Thymus (tissue), 11 donors: ENCODE measurements around the gene QSER1. TPM values are rescaled to one million over a fixed set of nuclear protein-coding genes. Genes with fewer than 3 reads are reported as not detected.

Experiments
- DNase-seq, 9 donors: peaks; one replicate each; pipeline ENCODE4 v3.0.0-alpha.2; 2013; ENCODE audit warnings: low spot score in 9 of 9, low read depth in 6 of 9, missing footprints in 1 of 9
- H3K27ac ChIP-seq, 2 donors: one replicate each; pipeline ENCODE4 v1.5.1; 2013; ENCODE audit warnings: control low read depth in 1 of 2, low read depth in 1 of 2, low read length in 1 of 2, mild to moderate bottlenecking in 1 of 2, moderate library complexity in 1 of 2
- H3K27me3 ChIP-seq, 2 donors: one replicate each; pipeline ENCODE4 v1.5.1; 2013; ENCODE audit warnings: low read length in 1 of 2; ENCODE audit not compliant: control insufficient read depth in 2 of 2, insufficient read depth in 1 of 2
- H3K36me3 ChIP-seq, 2 donors: one replicate each; pipeline ENCODE4 v1.5.1; 2013; ENCODE audit warnings: low read length in 1 of 2, mild to moderate bottlenecking in 1 of 2, moderate library complexity in 1 of 2; ENCODE audit not compliant: control insufficient read depth in 2 of 2, insufficient read depth in 2 of 2
- H3K4me1 ChIP-seq, 2 donors: one replicate each; pipeline ENCODE4 v1.5.1; 2013; ENCODE audit warnings: low read length in 2 of 2; ENCODE audit not compliant: control insufficient read depth in 2 of 2, insufficient read depth in 2 of 2
- H3K4me3 ChIP-seq, 2 donors: one replicate each; pipeline ENCODE4 v1.5.1; 2013; ENCODE audit warnings: low read length in 2 of 2, control low read depth in 1 of 2, mild to moderate bottlenecking in 1 of 2
- H3K9me3 ChIP-seq, 2 donors: one replicate each; pipeline ENCODE4 v1.5.1; 2013; ENCODE audit warnings: low read length in 1 of 2, mild to moderate bottlenecking in 1 of 2; ENCODE audit not compliant: control insufficient read depth in 2 of 2, insufficient read depth in 1 of 2
- WGBS: extraction: QIAGEN DNeasy Blood & Tissue Kit; methylation state at CpG from one replicate; pipeline ENCODE4 v1.1.7; 2013; 5-methylcytosine and 5-hydroxymethylcytosine counted together
- polyA plus RNA-seq: library from polyadenylated mRNA; stranded (reverse); fragments of 200-250 nt; gene quantifications from one replicate; pipeline ENCODE4 v1.2.3, GENCODE V29; 2013
- total RNA-seq: library from RNA; stranded (reverse); fragments of 120-200 nt; gene quantifications from one replicate; pipeline ENCODE4 v1.2.4, GENCODE V29; 2013
- donor health status: healthy.

The QSER1 gene
- total and polyA plus RNA-seq, 2 donors: 5.8 to 14.5 TPM

DNA sequence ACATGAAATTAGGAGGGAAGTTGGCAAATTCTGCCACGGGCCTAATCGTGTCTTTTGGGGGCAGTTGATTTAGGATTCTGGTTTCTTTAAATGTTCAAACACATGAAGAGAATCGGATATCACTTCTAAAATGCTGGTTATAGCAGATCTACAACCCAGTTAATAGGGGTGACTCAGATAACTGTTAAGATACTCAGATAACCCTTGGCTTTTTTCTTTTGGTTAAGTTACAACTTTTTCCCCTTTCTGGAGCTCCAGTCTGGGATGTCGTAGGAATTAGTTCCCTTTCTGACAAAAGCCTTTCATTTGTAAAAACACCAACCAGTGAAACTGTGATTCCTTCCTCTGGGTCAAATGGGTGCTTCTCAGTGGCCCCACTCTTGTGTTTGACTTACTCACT lies 124.0 kb downstream of the QSER1 start:
- H3K9me3 ChIP-seq: peaks cover 1 to 6% of the 10 kb centered on the region in 2 donors
- 77% methylated on average over 4 of the region's 4 CpGs for WGBS
- H3K36me3 ChIP-seq: no peaks in the 10 kb centered on the region
- DNase-seq: no peak
- no peak overlapping the region for H3K27ac ChIP-seq
- peaks cover 0 to 25% of the 10 kb centered on the region in 2 donors for H3K27me3 ChIP-seq
- peaks cover 7 to 19% of the 10 kb centered on the region in 2 donors for H3K4me1 ChIP-seq
- H3K4me3 ChIP-seq: peak overlapping the region in 1 of 2 donors; percentile 23

DNA sequence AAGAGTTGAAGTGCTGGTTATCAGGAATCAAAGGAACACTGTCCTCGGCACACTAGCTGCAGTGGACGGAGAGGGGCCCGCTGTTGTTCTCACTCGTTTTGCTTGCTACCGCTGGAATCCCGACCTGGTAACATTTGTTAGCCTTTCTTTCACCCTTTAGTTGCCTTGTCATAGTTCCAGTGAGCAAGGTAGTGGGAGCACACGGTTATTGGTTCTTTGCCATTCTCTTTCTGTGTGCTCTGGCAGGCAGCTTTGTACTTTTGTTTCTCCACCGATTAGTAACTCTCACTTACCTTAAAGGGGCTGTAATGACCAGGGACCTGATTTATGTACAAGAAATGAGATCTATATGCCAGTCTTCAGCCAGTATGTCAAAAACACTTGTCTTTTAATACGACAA lies 124.9 kb downstream of the QSER1 start:
- Histone ChIP-seq H3K4me3 (no peak overlapping the region), H3K36me3 (no peaks in the 10 kb centered on the region), H3K4me1 (peaks cover under 1 to 11% of the 10 kb centered on the region in 2 donors), H3K27ac (no peak overlapping the region), H3K9me3 (peaks cover 1 to 6% of the 10 kb centered on the region in 2 donors), H3K27me3 (peaks cover 0 to 25% of the 10 kb centered on the region in 2 donors)
- 97% methylated on average over 9 of the region's 9 CpGs for whole genome bisulfite sequencing
- DNase-seq: no peak

- 98% methylated on average over 3 of the region's 3 CpGs for WGBS
- H3K4me1 ChIP-seq: peaks cover 0 to 11% of the 10 kb centered on the region in 2 donors
- no peaks in the 10 kb centered on the region for H3K36me3 ChIP-seq
- H3K27ac ChIP-seq: no peak overlapping the region
- no peak overlapping the region for H3K4me3 ChIP-seq
- peaks cover 1 to 6% of the 10 kb centered on the region in 2 donors for H3K9me3 ChIP-seq
- H3K27me3 ChIP-seq: peaks cover 0 to 25% of the 10 kb centered on the region in 2 donors
- no peak for DNase-seq
Measured at GRCh38 chr11:33017965-33018364, 125.4 kb downstream of the QSER1 start.

DNA sequence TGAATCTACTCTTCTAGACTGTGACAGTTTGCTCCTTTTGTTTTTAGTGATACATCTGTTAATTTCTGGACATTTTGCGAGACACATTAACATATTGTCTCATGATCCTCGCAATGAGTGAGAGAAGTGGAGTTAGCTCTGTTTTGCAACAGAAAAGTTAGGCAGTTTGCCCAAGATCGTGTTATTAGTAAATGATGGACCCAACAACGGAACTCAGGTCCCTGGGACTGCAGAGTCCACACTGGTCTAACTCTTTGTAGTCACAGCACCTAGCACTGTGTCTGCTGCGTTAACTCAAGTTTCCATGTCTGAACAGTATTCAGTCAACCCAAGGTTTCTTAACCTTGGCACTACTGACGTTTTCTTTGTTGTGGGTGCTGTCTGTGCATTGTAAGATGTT lies 126.2 kb downstream of the QSER1 start:
- H3K36me3 ChIP-seq: no peaks in the 10 kb centered on the region
- H3K9me3 ChIP-seq: peaks cover 1 to 6% of the 10 kb centered on the region in 2 donors
- H3K4me3 ChIP-seq: no peak overlapping the region
- no peak for DNase-seq
- 88% methylated on average over 6 of the region's 6 CpGs for WGBS
- H3K27me3 ChIP-seq: peaks cover 0 to 25% of the 10 kb centered on the region in 2 donors
- H3K27ac ChIP-seq: no peak overlapping the region
- peaks cover 0 to 11% of the 10 kb centered on the region in 2 donors for H3K4me1 ChIP-seq

GRCh38 chr11:33021501-33021900 lies 128.9 kb downstream of the QSER1 start:
- no peak for DNase-seq
- 99% methylated on average over 1 of the region's 1 CpG for WGBS
- H3K4me3 ChIP-seq: no peak overlapping the region
- H3K36me3 ChIP-seq: no peaks in the 10 kb centered on the region
- peaks cover 0 to 7% of the 10 kb centered on the region in 2 donors for H3K27me3 ChIP-seq
- peaks cover 0 to under 1% of the 10 kb centered on the region in 2 donors for H3K4me1 ChIP-seq
- no peaks in the 10 kb centered on the region for H3K9me3 ChIP-seq
- no peak overlapping the region for H3K27ac ChIP-seq

- no peak for DNase-seq
- WGBS: 96% methylated on average over 1 of the region's 1 CpG
- Histone ChIP-seq H3K4me1 (no peaks in the 10 kb centered on the region), H3K9me3 (no peaks in the 10 kb centered on the region), H3K36me3 (no peaks in the 10 kb centered on the region), H3K27ac (no peak overlapping the region), H3K27me3 (peaks cover 0 to 3% of the 10 kb centered on the region in 2 donors), H3K4me3 (no peak overlapping the region)
Measured at GRCh38 chr11:33021937-33022336, 129.3 kb downstream of the QSER1 start.

GRCh38 chr11:33025339-33025722 lies 132.7 kb downstream of the QSER1 start:
- Histone ChIP-seq H3K4me3 (no peak overlapping the region), H3K27ac (no peak overlapping the region), H3K4me1 (no peaks in the 10 kb centered on the region), H3K27me3 (no peaks in the 10 kb centered on the region), H3K36me3 (no peaks in the 10 kb centered on the region), H3K9me3 (no peaks in the 10 kb centered on the region)
- DNase-seq: no peak
- 98% methylated on average over 3 of the region's 3 CpGs for WGBS

GRCh38 chr11:33027233-33027632 lies 134.6 kb downstream of the QSER1 start:
- no peaks in the 10 kb centered on the region for H3K9me3 ChIP-seq
- no peaks in the 10 kb centered on the region for H3K36me3 ChIP-seq
- no peak for DNase-seq
- WGBS: 97% methylated on average over 2 of the region's 2 CpGs
- H3K27ac ChIP-seq: no peak overlapping the region
- H3K4me3 ChIP-seq: no peak overlapping the region
- H3K4me1 ChIP-seq: no peaks in the 10 kb centered on the region
- H3K27me3 ChIP-seq: no peaks in the 10 kb centered on the region

- H3K27me3 ChIP-seq: no peaks in the 10 kb centered on the region
- no peak overlapping the region for H3K27ac ChIP-seq
- WGBS: 95% methylated on average over 4 of the region's 4 CpGs
- no peak for DNase-seq
- H3K36me3 ChIP-seq: no peaks in the 10 kb centered on the region
- H3K4me3 ChIP-seq: no peak overlapping the region
- no peaks in the 10 kb centered on the region for H3K4me1 ChIP-seq
- H3K9me3 ChIP-seq: no peaks in the 10 kb centered on the region
Measured at GRCh38 chr11:33027846-33028536, 135.4 kb downstream of the QSER1 start.
